HG03066 (cell line): ENCODE measurements around the gene AMOTL1.

ENCODE experiments used
- ATAC-seq: cut with Tn5 transposase; IDR thresholded peaks from one replicate; pipeline ENCODE4 v1.9.1; 2021; ENCODE audit warnings: low read depth; ENCODE audit not compliant: unreplicated experiment

AMOTL1 gene

GRCh38 chr11:94742665-94743064 lies 25.5 kb upstream of the AMOTL1 start:
- no peak for ATAC-seq

- no peak for ATAC-seq
Observed at GRCh38 chr11:94746721-94747120, 21.4 kb upstream of the AMOTL1 start.

- no peak for ATAC-seq
Observed at GRCh38 chr11:94747146-94747545, 21.0 kb upstream of the AMOTL1 start.

GRCh38 chr11:94747601-94748041 lies 20.5 kb upstream of the AMOTL1 start:
- ATAC-seq = no peak

- ATAC-seq = no peak
Observed at GRCh38 chr11:94749369-94749768, 18.8 kb upstream of the AMOTL1 start.

GRCh38 chr11:94750319-94751217 lies 17.6 kb upstream of the AMOTL1 start:
- ATAC-seq = no peak

- no peak for ATAC-seq
Observed at GRCh38 chr11:94751218-94751609, 16.9 kb upstream of the AMOTL1 start.

- ATAC-seq = no peak
Observed at GRCh38 chr11:94751786-94752185, 16.4 kb upstream of the AMOTL1 start.

- ATAC-seq = no peak
Observed at GRCh38 chr11:94753630-94754029, 14.5 kb upstream of the AMOTL1 start.

- ATAC-seq = no peak
Observed at GRCh38 chr11:94754335-94754734, 13.8 kb upstream of the AMOTL1 start.

- no peak for ATAC-seq
Observed at GRCh38 chr11:94754819-94755218, 13.3 kb upstream of the AMOTL1 start.

GRCh38 chr11:94755494-94755893 lies 12.7 kb upstream of the AMOTL1 start:
- no peak for ATAC-seq

GRCh38 chr11:94757037-94757735 lies 11.0 kb upstream of the AMOTL1 start:
- ATAC-seq = no peak

- no peak for ATAC-seq
Observed at GRCh38 chr11:94758666-94759065, 9.5 kb upstream of the AMOTL1 start.

GRCh38 chr11:94759522-94759921 lies 8.6 kb upstream of the AMOTL1 start:
- no peak for ATAC-seq

- ATAC-seq = no peak
Observed at GRCh38 chr11:94760296-94760695, 7.9 kb upstream of the AMOTL1 start.

GRCh38 chr11:94762208-94762607 lies 5.9 kb upstream of the AMOTL1 start:
- no peak for ATAC-seq

- ATAC-seq = no peak
Observed at GRCh38 chr11:94762995-94763394, 5.2 kb upstream of the AMOTL1 start.

GRCh38 chr11:94766713-94767206 lies 1.4 kb upstream of the AMOTL1 start:
- ATAC-seq = no peak

GRCh38 chr11:94767291-94767690 lies 865 bp upstream of the AMOTL1 start:
- no peak for ATAC-seq
